WTC11 (cell line): ENCODE measurements around the gene SLC19A1. TPM values are rescaled to one million over a fixed set of nuclear protein-coding genes. Genes with fewer than 3 reads are reported as not detected.

Source experiments
- ATAC-seq: fragments of 200-7000 bp; cut with Tn5 transposase; 2 replicates; pipeline ENCODE4 v1.10.0; 2021; ENCODE audit warnings: mild to moderate bottlenecking, moderate library complexity
- CTCF ChIA-PET: fragments of 300-600 bp; sonication (Branson Sonifier 250); formaldehyde crosslinking; loops from one replicate; lab custom pipeline; 2021; ENCODE audit warnings: antibody characterized with exemption; lab: Charles Lee
- POLR2A ChIA-PET: fragments of 350-600 bp; sonication (Branson Sonifier 250); formaldehyde crosslinking; loops from one replicate; lab custom pipeline; 2021; ENCODE audit warnings: antibody characterized with exemption; lab: Charles Lee
- DNase-seq: peaks from one replicate; pipeline ENCODE4 v3.0.0; 2021; ENCODE audit warnings: low spot score
- H3K27ac Mint-ChIP-seq: 2 replicates; pipeline ENCODE4 v1.8.0; 2021; ENCODE audit warnings: mixed read lengths
- H3K27me3 Mint-ChIP-seq: 2 replicates; pipeline ENCODE4 v1.8.0; 2021; ENCODE audit warnings: low read depth, mild to moderate bottlenecking, moderate library complexity, mixed read lengths
- H3K36me3 Mint-ChIP-seq: 2 replicates; pipeline ENCODE4 v1.8.0; 2021; ENCODE audit warnings: mixed read lengths
- H3K4me1 Mint-ChIP-seq: 2 replicates; pipeline ENCODE4 v1.8.0; 2022; ENCODE audit warnings: mixed read lengths
- H3K4me3 Mint-ChIP-seq: 2 replicates; pipeline ENCODE4 v1.8.0; 2021; ENCODE audit warnings: mild to moderate bottlenecking, moderate library complexity, mixed read lengths
- H3K9me3 Mint-ChIP-seq: 2 replicates; pipeline ENCODE4 v1.8.0; 2021; ENCODE audit warnings: mixed read lengths
- EMX1 ChIP-seq: fragments of 250-450 bp; sonication (Bioruptor Pico); IDR thresholded peaks from 2 replicates; pipeline ENCODE4 v1.8.0; 2021; ENCODE audit warnings: mild to moderate bottlenecking
- IRF2 ChIP-seq: sonication (generic); formaldehyde crosslinking; IDR thresholded peaks from 2 replicates; pipeline ENCODE4 v1.8.0; 2022; ENCODE audit warnings: low read depth, missing genetic modification reagents, borderline replicate concordance
- PRRX2 ChIP-seq: fragments of 250-450 bp; sonication (Bioruptor Pico); IDR thresholded peaks from 2 replicates; pipeline ENCODE4 v1.8.0; 2021; ENCODE audit warnings: mild to moderate bottlenecking
- RORB ChIP-seq: fragments of 250-450 bp; sonication (Bioruptor Pico); IDR thresholded peaks from 2 replicates; pipeline ENCODE4 v1.9.0; 2021; ENCODE audit warnings: mild to moderate bottlenecking
- TP53 ChIP-seq: sonication (generic); formaldehyde crosslinking; IDR thresholded peaks from 2 replicates; pipeline ENCODE4 v1.8.1; 2023; ENCODE audit warnings: mild to moderate bottlenecking, missing genetic modification reagents
- ZNF138 ChIP-seq: sonication (generic); formaldehyde crosslinking; conservative IDR thresholded peaks from 2 replicates; pipeline ENCODE4 v1.8.1; 2022; ENCODE audit warnings: mild to moderate bottlenecking, moderate library complexity, missing genetic modification reagents
- ZNF396 ChIP-seq: fragments of 250-450 bp; sonication (Bioruptor Pico); IDR thresholded peaks from 2 replicates; pipeline ENCODE4 v1.8.0; 2021; ENCODE audit warnings: mild to moderate bottlenecking, moderate library complexity, borderline replicate concordance
- ZNF416 ChIP-seq: fragments of 250-450 bp; sonication (Bioruptor Pico); IDR thresholded peaks from 2 replicates; pipeline ENCODE4 v1.9.0; 2021; ENCODE audit warnings: mild to moderate bottlenecking, inconsistent platforms
- ZNF671 ChIP-seq: fragments of 250-450 bp; sonication (Bioruptor Pico); IDR thresholded peaks from 2 replicates; pipeline ENCODE4 v1.8.0; 2021; ENCODE audit warnings: mild to moderate bottlenecking
- total RNA-seq: library from RNA; stranded (reverse); gene quantifications from 3 replicates; pipeline ENCODE4 v1.2.3, GENCODE V29; 2021
- TF ChIP-seq, protein P1 (sequence below): sonication (generic); formaldehyde crosslinking; IDR thresholded peaks from 2 replicates; pipeline ENCODE4 v1.8.1; 2023; ENCODE audit warnings: mild to moderate bottlenecking, moderate library complexity, missing genetic modification reagents
- TF ChIP-seq, protein P2 (sequence below): sonication (generic); formaldehyde crosslinking; IDR thresholded peaks from 2 replicates; pipeline ENCODE4 v1.8.1; 2022; ENCODE audit warnings: mild to moderate bottlenecking, missing genetic modification reagents, moderate library complexity, borderline replicate concordance
- TF ChIP-seq, protein P3 (sequence below): sonication (generic); formaldehyde crosslinking; IDR thresholded peaks from 2 replicates; pipeline ENCODE4 v1.8.0; 2022; ENCODE audit warnings: mild to moderate bottlenecking, missing genetic modification reagents
- TF ChIP-seq, protein P4 (sequence below): sonication (generic); formaldehyde crosslinking; IDR thresholded peaks from 2 replicates; pipeline ENCODE4 v1.8.1; 2023; ENCODE audit warnings: mild to moderate bottlenecking, missing genetic modification reagents, borderline replicate concordance
- TF ChIP-seq, protein P5 (sequence below): fragments of 250-450 bp; sonication (Bioruptor Pico); IDR thresholded peaks from 2 replicates; pipeline ENCODE4 v1.9.0; 2021; ENCODE audit warnings: moderate library complexity, mild to moderate bottlenecking, inconsistent platforms, borderline replicate concordance
- TF ChIP-seq, protein P6 (sequence below): sonication (generic); formaldehyde crosslinking; IDR thresholded peaks from 2 replicates; pipeline ENCODE4 v1.8.0; 2022; ENCODE audit warnings: missing genetic modification reagents
- TF ChIP-seq, protein P7 (sequence below): fragments of 250-450 bp; sonication (Bioruptor Pico); IDR thresholded peaks from 2 replicates; pipeline ENCODE4 v2.1.2; 2022; ENCODE audit warnings: mild to moderate bottlenecking, moderate library complexity

SLC19A1 gene
- total RNA-seq, 1 experiment from 2014 or later: 29.8 TPM

DNA sequence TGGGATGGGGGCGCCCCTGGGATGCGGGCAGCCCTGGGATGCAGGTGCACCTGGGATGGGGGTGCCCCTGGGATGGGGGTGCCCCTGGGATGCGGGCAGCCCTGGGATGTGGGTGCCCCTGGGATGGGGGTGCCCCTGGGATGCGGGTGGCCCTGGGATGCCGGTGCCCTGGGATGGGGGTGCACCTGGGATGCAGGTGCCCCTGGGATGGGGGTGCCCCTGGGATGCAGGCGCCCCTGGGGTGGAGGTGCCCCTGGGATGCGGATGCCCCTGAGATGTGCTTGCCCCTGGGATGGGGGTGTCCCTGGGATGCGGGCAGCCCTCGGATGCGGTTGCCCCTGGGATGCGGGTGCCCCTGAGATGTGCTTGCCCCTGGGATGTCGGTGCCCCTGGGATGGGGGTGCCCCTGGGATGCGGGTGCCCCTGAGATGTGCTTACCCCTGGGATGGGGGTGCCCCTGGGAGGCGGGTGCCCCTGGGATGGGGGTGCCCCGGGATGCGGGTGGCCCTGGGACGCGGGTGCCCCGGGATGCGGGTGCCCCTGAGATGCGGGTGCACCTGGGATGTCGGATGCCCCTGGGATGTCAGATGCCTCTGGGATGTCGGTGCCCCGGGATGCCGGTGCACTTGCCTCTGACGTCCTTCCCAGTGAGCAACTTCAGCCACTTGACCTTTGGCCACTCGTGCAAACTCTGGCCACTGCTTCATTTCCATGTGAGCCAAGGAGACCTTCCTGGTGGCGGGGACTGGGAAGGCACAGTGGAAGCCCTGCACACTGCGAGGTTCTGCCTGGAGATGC, 37.3 kb upstream of the SLC19A1 start:
- TF ChIP-seq RORB (CRISPR knock-in tag): no peak
- TF ChIP-seq, protein P1, sequence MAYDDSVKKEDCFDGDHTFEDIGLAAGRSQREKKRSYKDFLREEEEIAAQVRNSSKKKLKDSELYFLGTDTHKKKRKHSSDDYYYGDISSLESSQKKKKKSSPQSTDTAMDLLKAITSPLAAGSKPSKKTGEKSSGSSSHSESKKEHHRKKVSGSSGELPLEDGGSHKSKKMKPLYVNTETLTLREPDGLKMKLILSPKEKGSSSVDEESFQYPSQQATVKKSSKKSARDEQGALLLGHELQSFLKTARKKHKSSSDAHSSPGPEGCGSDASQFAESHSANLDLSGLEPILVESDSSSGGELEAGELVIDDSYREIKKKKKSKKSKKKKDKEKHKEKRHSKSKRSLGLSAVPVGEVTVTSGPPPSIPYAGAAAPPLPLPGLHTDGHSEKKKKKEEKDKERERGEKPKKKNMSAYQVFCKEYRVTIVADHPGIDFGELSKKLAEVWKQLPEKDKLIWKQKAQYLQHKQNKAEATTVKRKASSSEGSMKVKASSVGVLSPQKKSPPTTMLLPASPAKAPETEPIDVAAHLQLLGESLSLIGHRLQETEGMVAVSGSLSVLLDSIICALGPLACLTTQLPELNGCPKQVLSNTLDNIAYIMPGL: no peak
- TF ChIP-seq, protein P2, sequence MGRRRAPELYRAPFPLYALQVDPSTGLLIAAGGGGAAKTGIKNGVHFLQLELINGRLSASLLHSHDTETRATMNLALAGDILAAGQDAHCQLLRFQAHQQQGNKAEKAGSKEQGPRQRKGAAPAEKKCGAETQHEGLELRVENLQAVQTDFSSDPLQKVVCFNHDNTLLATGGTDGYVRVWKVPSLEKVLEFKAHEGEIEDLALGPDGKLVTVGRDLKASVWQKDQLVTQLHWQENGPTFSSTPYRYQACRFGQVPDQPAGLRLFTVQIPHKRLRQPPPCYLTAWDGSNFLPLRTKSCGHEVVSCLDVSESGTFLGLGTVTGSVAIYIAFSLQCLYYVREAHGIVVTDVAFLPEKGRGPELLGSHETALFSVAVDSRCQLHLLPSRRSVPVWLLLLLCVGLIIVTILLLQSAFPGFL: no peak
- no peak for TF ChIP-seq IRF2 (CRISPR knock-in tag)
- TF ChIP-seq TP53 (CRISPR knock-in tag): no peak
- TF ChIP-seq, protein P3, sequence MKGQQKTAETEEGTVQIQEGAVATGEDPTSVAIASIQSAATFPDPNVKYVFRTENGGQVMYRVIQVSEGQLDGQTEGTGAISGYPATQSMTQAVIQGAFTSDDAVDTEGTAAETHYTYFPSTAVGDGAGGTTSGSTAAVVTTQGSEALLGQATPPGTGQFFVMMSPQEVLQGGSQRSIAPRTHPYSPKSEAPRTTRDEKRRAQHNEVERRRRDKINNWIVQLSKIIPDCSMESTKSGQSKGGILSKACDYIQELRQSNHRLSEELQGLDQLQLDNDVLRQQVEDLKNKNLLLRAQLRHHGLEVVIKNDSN (CRISPR knock-in tag): no peak
- TF ChIP-seq, protein P4, sequence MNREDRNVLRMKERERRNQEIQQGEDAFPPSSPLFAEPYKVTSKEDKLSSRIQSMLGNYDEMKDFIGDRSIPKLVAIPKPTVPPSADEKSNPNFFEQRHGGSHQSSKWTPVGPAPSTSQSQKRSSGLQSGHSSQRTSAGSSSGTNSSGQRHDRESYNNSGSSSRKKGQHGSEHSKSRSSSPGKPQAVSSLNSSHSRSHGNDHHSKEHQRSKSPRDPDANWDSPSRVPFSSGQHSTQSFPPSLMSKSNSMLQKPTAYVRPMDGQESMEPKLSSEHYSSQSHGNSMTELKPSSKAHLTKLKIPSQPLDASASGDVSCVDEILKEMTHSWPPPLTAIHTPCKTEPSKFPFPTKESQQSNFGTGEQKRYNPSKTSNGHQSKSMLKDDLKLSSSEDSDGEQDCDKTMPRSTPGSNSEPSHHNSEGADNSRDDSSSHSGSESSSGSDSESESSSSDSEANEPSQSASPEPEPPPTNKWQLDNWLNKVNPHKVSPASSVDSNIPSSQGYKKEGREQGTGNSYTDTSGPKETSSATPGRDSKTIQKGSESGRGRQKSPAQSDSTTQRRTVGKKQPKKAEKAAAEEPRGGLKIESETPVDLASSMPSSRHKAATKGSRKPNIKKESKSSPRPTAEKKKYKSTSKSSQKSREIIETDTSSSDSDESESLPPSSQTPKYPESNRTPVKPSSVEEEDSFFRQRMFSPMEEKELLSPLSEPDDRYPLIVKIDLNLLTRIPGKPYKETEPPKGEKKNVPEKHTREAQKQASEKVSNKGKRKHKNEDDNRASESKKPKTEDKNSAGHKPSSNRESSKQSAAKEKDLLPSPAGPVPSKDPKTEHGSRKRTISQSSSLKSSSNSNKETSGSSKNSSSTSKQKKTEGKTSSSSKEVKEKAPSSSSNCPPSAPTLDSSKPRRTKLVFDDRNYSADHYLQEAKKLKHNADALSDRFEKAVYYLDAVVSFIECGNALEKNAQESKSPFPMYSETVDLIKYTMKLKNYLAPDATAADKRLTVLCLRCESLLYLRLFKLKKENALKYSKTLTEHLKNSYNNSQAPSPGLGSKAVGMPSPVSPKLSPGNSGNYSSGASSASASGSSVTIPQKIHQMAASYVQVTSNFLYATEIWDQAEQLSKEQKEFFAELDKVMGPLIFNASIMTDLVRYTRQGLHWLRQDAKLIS (CRISPR knock-in tag): no peak
- TF ChIP-seq ZNF138 (CRISPR knock-in tag): no peak
- TF ChIP-seq EMX1 (CRISPR knock-in tag): no peak
- TF ChIP-seq, protein P5, sequence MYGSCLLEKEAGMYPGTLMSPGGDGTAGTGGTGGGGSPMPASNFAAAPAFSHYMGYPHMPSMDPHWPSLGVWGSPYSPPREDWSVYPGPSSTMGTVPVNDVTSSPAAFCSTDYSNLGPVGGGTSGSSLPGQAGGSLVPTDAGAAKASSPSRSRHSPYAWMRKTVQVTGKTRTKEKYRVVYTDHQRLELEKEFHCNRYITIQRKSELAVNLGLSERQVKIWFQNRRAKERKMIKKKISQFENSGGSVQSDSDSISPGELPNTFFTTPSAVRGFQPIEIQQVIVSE (CRISPR knock-in tag): no peak
- TF ChIP-seq, protein P6, sequence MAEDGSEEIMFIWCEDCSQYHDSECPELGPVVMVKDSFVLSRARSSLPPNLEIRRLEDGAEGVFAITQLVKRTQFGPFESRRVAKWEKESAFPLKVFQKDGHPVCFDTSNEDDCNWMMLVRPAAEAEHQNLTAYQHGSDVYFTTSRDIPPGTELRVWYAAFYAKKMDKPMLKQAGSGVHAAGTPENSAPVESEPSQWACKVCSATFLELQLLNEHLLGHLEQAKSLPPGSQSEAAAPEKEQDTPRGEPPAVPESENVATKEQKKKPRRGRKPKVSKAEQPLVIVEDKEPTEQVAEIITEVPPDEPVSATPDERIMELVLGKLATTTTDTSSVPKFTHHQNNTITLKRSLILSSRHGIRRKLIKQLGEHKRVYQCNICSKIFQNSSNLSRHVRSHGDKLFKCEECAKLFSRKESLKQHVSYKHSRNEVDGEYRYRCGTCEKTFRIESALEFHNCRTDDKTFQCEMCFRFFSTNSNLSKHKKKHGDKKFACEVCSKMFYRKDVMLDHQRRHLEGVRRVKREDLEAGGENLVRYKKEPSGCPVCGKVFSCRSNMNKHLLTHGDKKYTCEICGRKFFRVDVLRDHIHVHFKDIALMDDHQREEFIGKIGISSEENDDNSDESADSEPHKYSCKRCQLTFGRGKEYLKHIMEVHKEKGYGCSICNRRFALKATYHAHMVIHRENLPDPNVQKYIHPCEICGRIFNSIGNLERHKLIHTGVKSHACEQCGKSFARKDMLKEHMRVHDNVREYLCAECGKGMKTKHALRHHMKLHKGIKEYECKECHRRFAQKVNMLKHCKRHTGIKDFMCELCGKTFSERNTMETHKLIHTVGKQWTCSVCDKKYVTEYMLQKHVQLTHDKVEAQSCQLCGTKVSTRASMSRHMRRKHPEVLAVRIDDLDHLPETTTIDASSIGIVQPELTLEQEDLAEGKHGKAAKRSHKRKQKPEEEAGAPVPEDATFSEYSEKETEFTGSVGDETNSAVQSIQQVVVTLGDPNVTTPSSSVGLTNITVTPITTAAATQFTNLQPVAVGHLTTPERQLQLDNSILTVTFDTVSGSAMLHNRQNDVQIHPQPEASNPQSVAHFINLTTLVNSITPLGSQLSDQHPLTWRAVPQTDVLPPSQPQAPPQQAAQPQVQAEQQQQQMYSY (CRISPR knock-in tag): no peak
- TF ChIP-seq ZNF671: no peak
- no peak for TF ChIP-seq ZNF396
- no peak for TF ChIP-seq ZNF416 (CRISPR knock-in tag)
- TF ChIP-seq PRRX2 (CRISPR knock-in tag): no peak
- TF ChIP-seq, protein P7, sequence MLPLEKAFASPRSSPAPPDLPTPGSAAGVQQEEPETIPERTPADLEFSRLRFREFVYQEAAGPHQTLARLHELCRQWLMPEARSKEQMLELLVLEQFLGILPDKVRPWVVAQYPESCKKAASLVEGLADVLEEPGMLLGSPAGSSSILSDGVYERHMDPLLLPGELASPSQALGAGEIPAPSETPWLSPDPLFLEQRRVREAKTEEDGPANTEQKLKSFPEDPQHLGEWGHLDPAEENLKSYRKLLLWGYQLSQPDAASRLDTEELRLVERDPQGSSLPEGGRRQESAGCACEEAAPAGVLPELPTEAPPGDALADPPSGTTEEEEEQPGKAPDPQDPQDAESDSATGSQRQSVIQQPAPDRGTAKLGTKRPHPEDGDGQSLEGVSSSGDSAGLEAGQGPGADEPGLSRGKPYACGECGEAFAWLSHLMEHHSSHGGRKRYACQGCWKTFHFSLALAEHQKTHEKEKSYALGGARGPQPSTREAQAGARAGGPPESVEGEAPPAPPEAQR (CRISPR knock-in tag): no peak
- Mint-ChIP-seq H3K9me3 (peaks cover 24% of the 10 kb centered on the region), H3K27ac (no peak overlapping the region), H3K4me3 (no peak overlapping the region), H3K4me1 (no peaks in the 10 kb centered on the region), H3K27me3 (peaks cover 18% of the 10 kb centered on the region), H3K36me3 (peaks cover 7% of the 10 kb centered on the region; the same call in 1 of the 2 replicates)
- ATAC-seq: no peak
- CTCF ChIA-PET: no interaction called here
- POLR2A ChIA-PET: no interaction called here
- DNase-seq: peak; percentile 2
